Amygdala (tissue), 56 donors: Measurements from ENCODE around the gene GMFB.
A peak's percentile ranks its signal among the peaks of the same experiment; 100 is the strongest.
"Not testable (repeated sequence)": the region's sequence is repeated elsewhere in the genome, so short reads cannot be mapped to it uniquely, and the experiment has no call there.

Experiments
- DNase-seq, 56 donors: peaks; one replicate each; lab custom pipeline; 2025; lab: John Stamatoyannopoulos, UW

Gene GMFB

DNA sequence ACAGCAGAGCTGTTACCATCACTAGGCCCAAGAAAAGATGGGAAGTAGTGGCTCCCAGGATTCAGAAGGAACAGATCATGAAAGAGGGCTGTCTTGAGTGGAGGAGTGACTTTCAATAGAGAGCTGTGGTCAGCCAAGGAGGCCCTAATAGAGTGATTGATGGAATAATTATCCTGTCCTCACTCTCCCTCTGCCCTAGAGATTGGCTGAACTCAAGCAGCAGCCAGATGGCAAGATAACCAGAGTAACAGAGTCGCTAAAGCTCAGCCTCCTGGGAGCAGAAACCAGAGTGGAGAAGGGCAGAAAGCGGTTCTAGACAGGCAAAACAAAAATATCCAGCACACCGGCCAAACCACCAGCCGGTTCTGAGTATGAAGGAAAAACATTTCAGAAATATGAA, 23.1 kb downstream of the GMFB start:
- DNase-seq = no peak

DNA sequence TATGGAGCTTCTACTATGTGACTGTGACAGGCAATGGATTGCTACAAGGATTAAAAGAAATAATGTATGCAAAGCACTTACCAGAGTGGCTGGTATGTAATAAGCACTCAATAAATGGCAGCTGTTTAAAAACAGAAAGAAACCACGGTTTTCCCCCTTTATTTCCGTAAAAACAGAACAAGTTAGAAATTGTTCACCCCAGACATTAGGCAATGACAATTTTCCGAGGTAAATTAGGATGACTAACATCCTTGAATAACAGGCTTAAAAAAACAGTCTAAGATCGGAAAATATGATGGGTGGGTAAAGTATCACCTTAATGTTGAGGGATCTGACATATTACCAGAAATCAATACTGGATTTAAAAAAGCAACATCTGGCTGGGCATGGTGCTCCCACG, 26.7 kb downstream of the GMFB start:
- no peak for DNase-seq

DNA sequence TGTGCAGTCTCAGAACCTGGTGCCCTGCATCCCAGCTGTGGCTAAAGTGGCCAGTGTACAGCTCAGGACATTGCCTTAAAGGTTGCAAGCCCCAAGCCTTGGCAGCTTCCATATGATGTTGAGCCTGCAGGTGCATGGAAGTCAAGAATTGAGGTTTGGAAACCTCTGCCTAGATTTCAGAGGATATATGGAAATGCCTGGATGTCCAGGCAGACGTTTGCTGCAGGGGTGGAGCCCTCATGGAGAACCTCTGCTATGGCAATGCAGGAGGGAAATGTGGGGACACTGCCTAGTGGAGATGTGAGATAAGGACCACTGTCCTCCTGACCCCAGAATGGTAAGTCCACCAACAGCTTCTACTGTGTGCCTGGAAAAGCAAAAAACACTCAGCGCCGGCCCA, 29.7 kb downstream of the GMFB start:
- no peak for DNase-seq

DNA sequence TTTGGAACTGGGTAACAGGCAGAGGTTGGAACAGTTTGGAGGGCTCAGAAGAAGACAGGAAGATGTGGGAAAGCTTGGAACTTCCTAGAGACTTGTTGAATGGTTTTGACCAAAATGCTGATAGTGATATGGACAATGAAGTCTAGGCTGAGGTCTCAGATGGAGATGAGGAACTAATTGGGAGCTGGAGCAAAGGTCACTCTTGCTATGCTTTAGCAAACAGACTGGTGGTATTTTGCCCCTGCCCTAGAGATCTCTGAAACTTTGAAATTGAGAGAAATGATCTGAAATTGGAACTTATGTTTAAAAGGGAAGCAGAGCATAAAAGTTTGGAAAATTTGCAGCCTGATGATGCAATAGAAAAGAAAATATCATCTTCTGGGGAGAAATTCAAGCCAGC, 30.2 kb downstream of the GMFB start:
- not testable (repeated sequence) for DNase-seq

DNA sequence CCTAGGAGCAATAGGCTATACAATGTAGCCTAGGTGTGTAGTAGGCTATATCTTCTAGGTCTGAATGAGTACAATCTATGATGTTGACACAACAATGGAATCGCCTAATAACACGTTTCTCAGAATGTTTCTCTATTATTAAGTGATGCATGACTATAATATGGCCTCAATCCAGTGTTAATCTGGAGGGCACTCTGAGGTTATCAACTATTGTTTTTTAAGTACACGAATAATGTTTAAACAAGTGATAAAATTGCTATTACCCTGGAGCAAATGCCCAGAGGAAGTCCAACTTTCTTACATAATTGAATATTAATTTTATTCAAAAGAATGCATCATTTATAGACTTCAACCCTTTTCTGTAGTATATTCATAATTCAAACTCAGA, 31.2 kb downstream of the GMFB start:
- DNase-seq = no peak

DNA sequence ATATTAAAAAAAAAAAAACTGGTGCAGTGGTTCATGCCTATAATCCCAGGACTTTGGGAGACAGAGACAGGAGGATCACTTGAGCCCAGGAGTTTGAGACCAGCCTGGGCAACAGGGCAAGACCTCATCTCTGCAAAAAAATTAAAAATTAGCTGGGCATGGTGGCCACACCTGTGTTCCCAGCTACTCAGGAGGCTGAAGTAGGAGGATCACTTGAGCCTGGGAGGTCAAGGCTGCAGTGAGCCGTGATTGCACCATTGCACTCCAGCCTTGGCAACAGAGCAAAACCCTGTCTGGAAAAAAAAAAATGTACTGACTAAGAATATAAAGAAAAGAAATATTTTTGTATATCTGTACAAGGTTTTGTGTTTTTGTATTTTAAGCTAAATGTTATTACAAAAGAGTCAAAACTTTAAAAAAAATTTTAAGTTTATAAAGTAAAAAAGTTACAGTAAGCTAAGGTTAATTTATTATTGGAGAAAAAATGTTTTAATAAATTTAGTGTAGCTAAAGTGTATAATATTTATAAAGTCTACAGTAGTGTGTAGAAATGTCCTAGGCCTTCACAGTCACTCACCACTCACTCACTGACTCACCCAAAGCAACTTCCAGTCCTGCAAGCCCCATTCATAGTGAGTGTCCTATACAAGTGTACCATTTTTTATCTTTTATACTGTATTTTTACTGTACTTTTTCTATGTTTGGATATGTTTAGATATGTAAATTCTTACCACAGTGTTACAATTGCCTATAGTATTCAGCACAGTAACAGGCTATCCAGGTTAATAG, 31.8 kb downstream of the GMFB start:
- not testable (repeated sequence) for DNase-seq

DNA sequence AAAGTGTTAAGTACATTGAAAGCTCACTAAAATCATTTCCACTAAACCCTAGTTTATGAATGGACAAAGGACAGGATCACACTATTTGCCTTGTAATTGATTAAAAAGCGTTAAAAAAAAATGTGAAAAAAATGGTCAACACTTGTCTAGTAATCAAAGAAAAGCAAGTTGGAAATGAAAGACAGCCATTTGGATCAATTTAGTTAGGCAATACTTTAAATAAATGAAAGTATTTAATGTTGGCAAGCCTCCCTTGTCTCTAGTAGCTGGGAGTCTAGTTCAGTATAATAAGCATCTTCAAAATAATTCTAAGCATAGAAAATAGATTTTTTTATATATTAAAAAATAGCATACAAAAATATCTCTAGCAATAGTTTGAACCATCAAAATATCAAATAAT, 33.4 kb downstream of the GMFB start:
- no peak for DNase-seq

DNA sequence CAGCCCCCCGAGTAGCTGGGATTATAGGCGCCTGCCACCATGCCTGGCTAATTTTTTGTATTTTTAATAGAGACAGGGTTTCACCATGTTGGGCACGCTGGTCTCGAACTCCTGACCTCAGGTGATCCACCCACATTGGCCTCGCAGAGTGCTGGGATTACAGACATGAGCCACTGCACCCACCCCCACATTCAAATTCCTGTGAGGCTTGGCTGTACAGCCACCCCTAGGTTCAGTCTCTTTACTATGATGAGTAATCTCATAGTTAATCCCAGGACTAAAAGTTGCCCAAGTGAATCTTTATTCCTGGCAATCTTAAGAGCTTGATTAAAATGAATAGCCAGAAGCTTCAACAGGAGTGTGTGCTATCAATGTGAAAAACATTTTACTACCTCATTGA, 34.8 kb downstream of the GMFB start:
- DNase-seq = not testable (repeated sequence)

DNA sequence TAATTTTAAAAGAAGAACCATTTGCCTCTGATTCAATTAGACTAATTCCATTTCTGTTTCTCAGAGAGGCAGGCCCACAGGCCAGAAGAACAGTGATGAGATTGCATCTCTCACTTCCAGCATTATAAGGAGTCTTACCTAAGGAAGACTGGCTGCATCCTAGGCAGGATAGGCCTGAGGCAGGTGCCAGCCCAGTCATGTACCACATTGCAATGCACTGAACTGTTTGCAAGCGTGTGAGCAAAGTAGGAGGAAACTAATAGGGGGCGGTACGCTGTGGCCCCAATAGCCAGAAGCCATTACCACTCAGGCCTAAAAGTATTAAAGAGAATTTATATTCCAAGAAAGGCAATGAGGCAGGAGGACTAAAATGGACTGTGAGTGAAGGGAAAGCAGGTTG, 35.5 kb downstream of the GMFB start:
- no peak for DNase-seq

DNA sequence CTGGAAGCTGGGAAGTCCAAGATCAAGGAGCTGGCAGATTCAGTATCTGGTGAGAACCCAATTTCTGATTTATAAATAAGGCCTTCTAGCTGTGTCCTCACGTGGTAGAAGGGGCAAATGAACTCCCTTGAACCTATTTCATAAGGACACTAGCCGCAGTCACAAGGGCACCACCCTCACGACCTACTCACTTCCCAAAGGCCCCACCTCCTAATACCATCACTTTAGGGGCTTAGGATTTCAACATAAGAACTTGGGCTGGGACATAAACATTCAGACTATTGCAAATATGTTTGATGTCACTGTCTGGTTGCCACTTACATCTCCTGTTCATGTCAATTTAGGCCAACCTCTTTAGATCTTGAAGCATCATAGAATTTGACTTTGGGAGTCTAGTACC, 36.8 kb downstream of the GMFB start:
- no peak for DNase-seq

DNA sequence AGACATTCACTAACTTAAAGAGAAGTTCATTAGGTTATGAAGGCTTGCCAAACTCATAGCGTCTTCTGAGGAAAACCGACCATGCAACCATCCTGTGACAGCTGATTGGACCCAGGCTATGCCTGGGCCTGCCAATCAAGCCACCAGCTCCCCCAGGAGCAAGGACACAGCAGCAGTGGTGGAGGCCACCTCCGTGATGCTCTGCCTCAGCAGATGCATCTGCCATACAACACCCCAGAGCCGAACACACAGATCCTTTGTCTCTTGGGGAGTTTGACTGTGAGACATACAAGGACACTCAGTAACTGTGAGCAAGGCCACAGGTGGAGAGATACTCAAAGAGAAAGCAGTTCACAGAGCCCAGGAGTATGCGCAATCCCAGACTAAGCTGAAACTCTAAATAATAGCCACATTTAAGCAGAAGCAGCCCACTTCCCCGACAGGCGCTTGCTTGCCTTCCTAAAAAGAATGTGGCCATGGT, 37.6 kb downstream of the GMFB start:
- no peak for DNase-seq

DNA sequence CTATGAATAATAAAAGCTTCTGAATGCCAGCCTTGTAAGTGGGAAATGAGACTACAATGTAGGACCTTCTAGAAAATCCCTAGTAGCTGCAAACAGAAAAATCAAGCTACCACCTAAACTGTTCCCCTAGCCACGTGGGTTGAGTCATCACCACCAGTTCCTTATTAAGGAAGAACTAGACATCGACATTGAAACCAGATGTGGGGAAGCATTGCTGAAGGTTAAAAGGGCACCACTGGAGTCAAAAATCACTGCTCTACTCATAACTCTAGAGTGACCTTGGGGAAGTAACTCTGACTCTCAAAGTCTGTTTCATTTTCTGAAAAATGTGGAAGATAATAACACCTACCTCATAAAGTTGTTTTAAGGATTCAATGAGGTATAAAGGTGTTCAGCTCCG, 38.2 kb downstream of the GMFB start:
- DNase-seq = no peak

DNA sequence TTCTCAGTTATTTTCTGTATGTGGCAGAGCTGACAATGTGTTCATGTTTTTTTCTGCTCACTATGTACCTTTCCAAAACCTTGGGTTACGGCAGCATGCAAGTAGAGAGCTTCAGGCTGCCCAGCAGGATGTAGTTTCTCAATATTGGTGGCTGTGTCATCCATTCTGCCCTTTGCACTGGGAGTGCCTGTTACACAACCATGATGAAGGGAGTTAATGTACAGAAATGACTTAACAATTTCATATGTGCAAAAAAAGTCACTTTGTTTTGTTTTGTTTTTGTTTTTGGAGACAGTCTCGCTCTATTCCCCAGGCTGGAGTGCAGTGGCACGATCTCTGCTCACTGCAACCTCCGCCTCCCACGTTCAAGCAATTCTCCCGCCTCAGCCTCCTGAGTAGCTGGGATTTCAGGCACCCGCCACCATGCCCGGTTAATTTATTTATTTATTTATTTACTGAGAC, 41.5 kb downstream of the GMFB start:
- no peak for DNase-seq

DNA sequence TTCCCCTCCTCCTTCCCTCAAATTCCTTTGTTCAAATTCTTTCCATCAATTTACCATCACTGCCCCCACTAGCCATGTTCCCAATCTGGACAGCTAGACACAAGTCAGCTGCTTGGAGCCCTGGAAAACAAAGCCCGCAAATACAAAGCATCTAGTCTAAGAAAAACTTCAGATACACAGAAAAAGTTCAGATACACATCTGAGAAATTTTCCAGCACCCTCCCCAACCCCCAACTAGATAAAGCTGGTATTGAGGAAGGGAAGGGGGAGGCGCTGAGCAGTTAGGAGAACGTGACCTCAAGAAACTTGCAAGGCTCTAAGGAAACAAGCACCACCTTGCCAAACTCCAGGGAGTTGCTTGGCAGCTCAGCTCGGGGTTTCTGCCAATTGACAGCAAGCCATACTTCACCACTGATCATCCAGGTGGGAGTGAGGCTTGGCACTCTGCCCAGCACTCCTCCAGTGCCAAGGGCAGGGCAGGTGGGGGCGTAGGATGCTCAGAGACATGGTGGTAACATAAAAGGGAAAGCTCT, 42.6 kb downstream of the GMFB start:
- DNase-seq = peak in 31 of 56 donors; percentile 1 to 72 (median 21)

DNA sequence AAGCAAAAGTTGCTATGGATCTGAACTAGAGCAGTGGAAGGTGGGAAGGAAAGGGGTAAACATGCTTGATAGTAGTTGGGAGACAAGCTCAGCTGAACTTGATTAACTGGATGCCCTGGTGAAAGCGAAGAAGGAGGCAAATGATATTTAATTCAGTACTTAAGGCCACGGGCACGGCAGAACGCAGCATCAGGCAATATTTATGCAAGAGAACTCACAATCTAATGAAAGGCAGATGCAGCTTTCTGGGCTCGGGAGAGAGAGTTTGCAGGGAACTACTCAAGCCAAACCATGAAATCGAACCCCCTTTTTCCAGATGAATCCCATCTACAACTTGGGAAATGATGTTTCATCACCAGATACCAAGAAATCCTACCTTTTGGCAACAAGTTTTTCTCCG, 44.1 kb downstream of the GMFB start:
- no peak for DNase-seq

DNA sequence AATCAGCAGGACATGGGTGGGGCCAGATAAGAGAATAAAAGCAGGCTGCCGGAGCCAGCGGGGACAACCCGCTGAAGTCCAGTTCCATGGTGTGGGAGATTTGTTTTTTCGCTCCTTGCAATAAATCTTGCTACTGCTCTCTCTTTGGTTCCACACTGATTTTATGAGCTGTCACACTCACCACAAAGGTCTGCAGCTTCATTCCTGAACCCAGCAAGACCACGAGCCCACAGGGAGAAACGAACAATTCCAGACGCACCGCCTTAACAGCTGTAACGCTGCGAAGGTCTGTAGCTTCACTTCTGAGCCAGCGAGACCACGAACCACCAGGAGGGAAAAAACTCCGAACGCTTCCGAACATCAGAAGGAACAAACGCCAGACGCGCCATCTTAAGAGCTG, 44.8 kb downstream of the GMFB start:
- DNase-seq = no peak

DNA sequence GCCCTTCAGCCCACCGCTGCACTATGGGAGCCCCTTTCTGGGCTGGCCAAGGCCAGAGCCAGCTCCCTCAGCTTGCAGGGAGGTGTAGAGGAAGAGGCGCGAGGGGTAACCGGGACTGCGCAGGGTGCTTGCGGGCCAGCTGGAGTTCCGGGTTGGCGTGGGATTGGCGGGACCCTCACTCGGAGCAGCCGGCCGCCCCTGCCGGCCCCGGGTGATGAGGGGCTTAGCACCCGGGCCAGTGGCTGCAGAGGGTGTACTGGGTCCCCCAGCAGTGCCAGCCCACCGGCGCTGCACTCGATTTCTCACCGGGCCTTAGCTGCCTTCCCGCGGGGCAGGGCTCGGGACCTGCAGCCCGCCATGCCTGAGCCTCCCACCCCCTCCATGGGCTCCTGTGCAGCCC, 45.8 kb downstream of the GMFB start:
- not testable (repeated sequence) for DNase-seq

DNA sequence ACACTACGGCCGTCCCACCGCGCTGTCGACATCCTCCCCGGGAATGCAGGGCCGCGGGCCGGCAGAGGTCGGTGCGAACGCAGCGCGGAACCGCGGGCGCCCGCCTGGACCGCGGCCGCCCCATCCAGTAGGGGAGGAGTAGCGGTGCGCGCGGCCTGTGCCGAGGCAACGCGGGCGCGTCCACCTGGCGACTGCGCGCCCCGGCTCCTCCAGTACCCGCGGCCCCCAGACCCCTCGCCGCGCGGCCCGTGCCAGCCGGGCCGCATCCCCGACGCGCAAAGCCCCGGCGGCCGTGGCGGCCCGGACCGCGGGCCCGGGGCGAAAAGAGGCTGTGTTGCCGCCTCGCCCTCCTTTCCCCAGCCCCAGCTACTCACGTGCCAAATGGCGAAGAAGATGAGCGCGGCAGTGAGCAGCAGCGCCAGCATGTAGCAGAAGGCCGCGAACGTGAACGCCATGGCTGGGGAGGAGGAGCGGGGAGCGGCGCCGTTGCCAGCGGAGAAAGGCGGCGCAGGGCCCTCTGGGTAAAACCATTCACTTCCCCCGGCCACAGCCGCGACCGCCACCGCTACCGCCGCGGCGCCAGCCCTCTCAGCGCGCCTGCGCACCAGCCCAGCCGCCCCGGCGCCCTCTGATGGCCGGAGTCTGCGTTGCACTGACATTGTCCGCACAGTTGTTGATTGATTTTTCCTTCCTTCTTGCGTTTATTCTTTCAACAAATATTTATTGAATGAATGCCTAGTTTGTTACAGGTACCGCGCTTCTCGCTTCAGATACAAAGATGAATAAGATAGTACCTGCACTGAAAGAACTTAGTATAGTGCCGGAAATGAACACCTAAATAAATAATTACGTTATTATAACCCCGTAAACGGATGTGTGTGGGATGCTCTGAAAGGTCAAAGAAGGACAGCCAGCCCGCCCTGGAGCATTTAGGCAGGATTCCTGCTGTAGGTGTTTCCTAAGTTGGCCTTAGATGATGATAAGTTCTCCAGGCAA, 47.6 kb downstream of the GMFB start, which contains the start of gene CNIH1:
Gene CNIH1, minus strand, starts transcription at position 502 of the 996 bp plus-strand sequence. Its CDS starts 47 bp downstream, at position 455.
- peak; percentile 22 to 95 (median 82) for DNase-seq

DNA sequence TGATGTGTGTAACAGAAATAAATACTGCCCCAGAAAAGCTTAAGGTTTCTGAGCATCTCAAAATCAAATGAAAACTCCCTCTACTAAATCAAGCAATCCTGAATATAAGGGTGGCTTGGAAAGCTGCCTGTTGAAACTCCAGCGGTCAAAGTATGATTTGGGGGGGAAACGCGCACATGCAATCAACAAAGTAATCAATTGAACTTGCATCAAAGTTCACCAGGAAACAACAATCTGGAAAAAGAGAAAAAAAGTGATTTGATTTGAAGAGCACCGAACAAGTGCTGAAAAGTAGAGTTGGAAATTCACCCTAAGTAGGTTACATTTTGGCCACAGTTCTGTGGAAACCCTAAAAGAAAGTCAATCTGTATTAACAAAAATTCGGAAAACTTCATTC, 48.3 kb downstream of the GMFB start:
- no peak for DNase-seq

DNA sequence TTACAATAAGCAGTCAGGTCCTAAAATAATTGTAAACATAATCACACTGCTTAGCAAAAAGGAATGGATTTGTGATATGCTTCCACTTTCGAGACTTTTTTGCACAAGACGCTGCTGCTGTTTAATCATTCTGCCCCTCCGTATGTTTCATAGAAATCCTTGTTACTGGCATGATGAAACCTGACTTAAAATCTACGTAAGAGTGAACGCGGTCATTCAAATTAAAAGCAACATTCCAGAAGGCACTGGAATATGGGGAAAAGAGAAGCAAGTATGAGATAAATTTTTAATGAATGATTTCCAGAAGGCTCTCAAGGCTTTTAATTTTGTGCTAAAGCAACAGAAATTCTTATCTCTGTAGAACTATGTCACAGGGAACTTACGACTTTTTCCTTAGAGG, 48.7 kb downstream of the GMFB start:
- DNase-seq = no peak

DNA sequence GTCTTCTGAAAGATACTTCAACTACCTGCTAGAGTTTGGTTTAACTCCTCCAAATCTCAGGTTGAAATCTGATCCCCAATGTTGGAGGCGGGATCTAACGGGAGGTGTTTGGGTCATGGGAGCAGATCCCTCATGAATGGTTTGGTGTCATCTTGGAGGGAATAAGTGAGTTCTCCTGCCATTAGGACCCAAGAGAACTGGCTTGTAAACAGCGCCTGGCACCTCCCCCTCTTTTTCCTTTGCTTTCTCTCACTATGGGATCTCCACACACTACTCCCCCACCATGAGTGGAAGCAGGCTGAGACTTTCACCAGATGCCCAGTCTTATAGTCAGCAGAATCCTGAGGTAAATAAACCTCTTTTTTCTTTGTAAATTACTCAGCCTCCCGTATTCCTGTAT, 50.1 kb downstream of the GMFB start:
- no peak for DNase-seq
